ENCODE results near the gene GOLGA6L10.
"Not testable (repeated sequence)": the region's sequence is repeated elsewhere in the genome, so short reads cannot be mapped to it uniquely, and the experiment has no call there.

GRCh38 chr15:82331576-82332304 is 17.5 kb downstream of the GOLGA6L10 start:
- not testable (repeated sequence) for TF ChIP-seq ZFP30 (CRISPR knock-in tag; IDR thresholded peaks at IDR 0.05); PPARA (CRISPR knock-in tag; IDR thresholded peaks at IDR 0.05; ENCODE audit: borderline replicate concordance); TCF4 (CRISPR knock-in tag; IDR thresholded peaks at IDR 0.05; ENCODE audit: borderline replicate concordance); ZNF70 (CRISPR knock-in tag; IDR thresholded peaks at IDR 0.05); ZFP3 (CRISPR knock-in tag; IDR thresholded peaks at IDR 0.05); ZNF565 (CRISPR knock-in tag; conservative IDR thresholded peaks at IDR 0.05; ENCODE audit: low read depth); GLIS3 (CRISPR knock-in tag; IDR thresholded peaks at IDR 0.05); TSHZ2 (CRISPR knock-in tag; IDR thresholded peaks at IDR 0.05); SNAI2 (CRISPR knock-in tag; IDR thresholded peaks at IDR 0.05); ZNF8 (CRISPR knock-in tag; IDR thresholded peaks at IDR 0.05); CSRNP3 (CRISPR knock-in tag; IDR thresholded peaks at IDR 0.05); ARNTL (CRISPR knock-in tag; IDR thresholded peaks at IDR 0.05; ENCODE audit: borderline replicate concordance, low read depth); PATZ1 (CRISPR knock-in tag; IDR thresholded peaks at IDR 0.05; ENCODE audit: borderline replicate concordance); ESRRG (CRISPR knock-in tag; IDR thresholded peaks at IDR 0.05)

Measured in SK-N-SH treated with all-trans-retinoic acid at 6 μM for 48 hours (cell line).